Panc1 (cell line): Measurements from ENCODE around the gene C2CD4A. TPM values are rescaled to one million over a fixed set of nuclear protein-coding genes. Genes with fewer than 3 reads are reported as not detected.
A peak's percentile ranks its signal among the peaks of the same experiment; 100 is the strongest.

Experiments
- ATAC-seq: fragments of 200-7000 bp; cut with Tn5 transposase; 2 replicates; pipeline ENCODE4 v1.9.1; 2020; ENCODE audit warnings: mild to moderate bottlenecking, moderate library complexity
- BruUV-seq: library from RNA; stranded (reverse); fragments of 400-500 nt; replicated peaks from 2 replicates; lab custom pipeline; 2021; lab: Mats Ljungman, UMichigan
- CTCF ChIA-PET: fragments of 300-600 bp; sonication (Branson Sonifier 250); formaldehyde crosslinking; loops from one replicate; lab custom pipeline; 2022; ENCODE audit warnings: antibody characterized with exemption; lab: Charles Lee
- POLR2A ChIA-PET: fragments of 300-600 bp; sonication (Branson Sonifier 250); formaldehyde crosslinking; loops from one replicate; lab custom pipeline; 2022; ENCODE audit warnings: antibody characterized with exemption; lab: Charles Lee
- DNase-seq: peaks from one replicate; pipeline ENCODE4 v3.0.0-alpha.2; 2010; ENCODE audit warnings: low read depth, low spot score
- H3K27ac ChIP-seq: 2 replicates; pipeline ENCODE4 v1.5.1; 2011; ENCODE audit warnings: mild to moderate bottlenecking, low read length, inconsistent platforms
- H3K27me3 ChIP-seq: fragments of 200-500 bp; sonication (Bioruptor generic); 2 replicates; pipeline ENCODE4 v1.6.0; 2014; ENCODE audit warnings: low read length, inconsistent platforms; ENCODE audit not compliant: control insufficient read depth, insufficient read depth
- H3K36me3 ChIP-seq: fragments of 200-500 bp; sonication (Bioruptor generic); 2 replicates; pipeline ENCODE4 v1.5.1; 2014; ENCODE audit warnings: inconsistent platforms, mild to moderate bottlenecking, low read length, moderate library complexity; ENCODE audit not compliant: control insufficient read depth, insufficient read depth
- H3K4me1 ChIP-seq: 2 replicates; pipeline ENCODE4 v1.5.1; 2011; ENCODE audit warnings: inconsistent platforms, mild to moderate bottlenecking, low read length, moderate library complexity; ENCODE audit not compliant: control insufficient read depth, insufficient read depth
- H3K4me3 ChIP-seq, 2 experiments: 2 replicates each; pipeline ENCODE4 v1.5.1; 2011 to 2012; ENCODE audit warnings: low read depth in 2 of 2, low read length in 2 of 2, mild to moderate bottlenecking in 2 of 2, inconsistent platforms in 1 of 2, moderate library complexity in 1 of 2
- H3K9me3 ChIP-seq: fragments of 200-500 bp; sonication (Bioruptor generic); 2 replicates; pipeline ENCODE4 v1.5.1; 2014; ENCODE audit warnings: low read depth, mild to moderate bottlenecking, inconsistent platforms, low read length, moderate library complexity; ENCODE audit not compliant: control insufficient read depth, insufficient read depth
- CTCF ChIP-seq: fragments of 450-650 bp; IDR thresholded peaks from 2 replicates; pipeline ENCODE4 v1.5.1; 2017; ENCODE audit warnings: mild to moderate bottlenecking
- POLR2AphosphoS5 ChIP-seq: IDR thresholded peaks from 2 replicates; pipeline ENCODE4 v1.6.1; 2012; ENCODE audit warnings: mild to moderate bottlenecking, low read depth, low read length, moderate library complexity
- REST ChIP-seq, 2 experiments: IDR thresholded peaks; 2 replicates each; pipeline ENCODE4 v1.6.1; 2011 to 2012; ENCODE audit warnings: low read depth in 2 of 2, control low read depth in 1 of 2, low read length in 1 of 2, mild to moderate bottlenecking in 1 of 2, moderate library complexity in 1 of 2; ENCODE audit not compliant: insufficient read depth in 1 of 2
- SIN3A ChIP-seq: IDR thresholded peaks from 2 replicates; pipeline ENCODE4 v1.6.1; 2012; ENCODE audit warnings: low read depth, mild to moderate bottlenecking, low read length, moderate library complexity, borderline replicate concordance; ENCODE audit not compliant: insufficient read depth
- TCF7L2 ChIP-seq: IDR thresholded peaks from 2 replicates; pipeline ENCODE4 v1.6.1; 2011; ENCODE audit warnings: mild to moderate bottlenecking, low read depth, low read length, inconsistent platforms
- in situ Hi-C: cut with HindIII; loops from 2 replicates; pipeline ENCODE4 v1.10.0; 2016; ENCODE audit warnings: low sequenced_read_pairs, low pct_unique_long_range_greater_than_20kb
- intact Hi-C: fragments of 100-400 bp; cut with micrococcal nuclease; formaldehyde crosslinking; loops from one replicate; pipeline ENCODE4 v1.10.0; 2022; ENCODE audit not compliant: unreplicated experiment
- total RNA-seq: library from RNA; stranded (reverse); gene quantifications from one replicate; pipeline ENCODE4 v1.2.1, GENCODE V29; 2021; ENCODE audit not compliant: unreplicated experiment

Gene C2CD4A
- total RNA-seq, 1 experiment from 2014 or later = 0.15 TPM

- Histone ChIP-seq H3K36me3 (peaks cover 2% of the 10 kb centered on the region; the same call in 1 of the 2 replicates), H3K27ac (no peak overlapping the region), H3K9me3 (no peaks in the 10 kb centered on the region; the same call in 1 of the 2 replicates), H3K27me3 (no peaks in the 10 kb centered on the region), H3K4me1 (no peaks in the 10 kb centered on the region), H3K4me3 (no peak overlapping the region)
- in situ Hi-C loops = no loop called here
- DNase-seq (no peak), ATAC-seq (no peak)
- no TSS peak for BruUV-seq
- TF ChIP-seq POLR2AphosphoS5 (no peak), CTCF (no peak), TCF7L2 (no peak), SIN3A (no peak), REST (IDR thresholded peaks at IDR 0.05; ENCODE audit: insufficient read depth in 1 of 2, low read depth in 2 of 2, low read length in 1 of 2) (no peak)
- POLR2A ChIA-PET = no interaction called here
- intact Hi-C loops = no loop called here
- CTCF ChIA-PET = no interaction called here
Observed at GRCh38 chr15:62020576-62021160, 46.1 kb upstream of the C2CD4A start.

- Histone ChIP-seq H3K36me3 (peaks cover 2% of the 10 kb centered on the region; the same call in 1 of the 2 replicates), H3K27ac (no peak overlapping the region), H3K27me3 (no peaks in the 10 kb centered on the region), H3K9me3 (no peaks in the 10 kb centered on the region; the same call in 1 of the 2 replicates), H3K4me3 (no peak overlapping the region), H3K4me1 (no peaks in the 10 kb centered on the region)
- TF ChIP-seq REST (IDR thresholded peaks at IDR 0.05; ENCODE audit: insufficient read depth in 1 of 2, low read depth in 2 of 2, low read length in 1 of 2) (no peak), SIN3A (no peak), TCF7L2 (no peak), POLR2AphosphoS5 (no peak), CTCF (peak; percentile 46; the same call in 1 of the 2 replicates)
- ChIA-PET CTCF (no interaction called here), POLR2A (no interaction called here)
- intact Hi-C loops (no loop called here), in situ Hi-C loops (no loop called here)
- no peak for DNase-seq
- no peak for ATAC-seq
- no TSS peak for BruUV-seq
Observed at GRCh38 chr15:62021991-62022600, 44.7 kb upstream of the C2CD4A start.
